Astrocyte (in vitro differentiated cells and primary cell): ENCODE data around the gene GNAS-AS1. TPM values are rescaled to one million over a fixed set of nuclear protein-coding genes. Genes with fewer than 3 reads are reported as not detected.
A peak's percentile ranks its signal among the peaks of the same experiment; 100 is the strongest.

Source experiments
- DNase-seq: peaks from one replicate; pipeline ENCODE4 v3.0.0-alpha.2; 2010; ENCODE audit warnings: low read depth
- FAIRE-seq: peaks from 2 replicates; lab custom pipeline; 2011; peaks lifted over from hg19 to GRCh38; lab: Jason Lieb, UNC
- H2AFZ ChIP-seq: 2 replicates; pipeline ENCODE4 v1.6.0; 2012; ENCODE audit warnings: low read depth, low read length, inconsistent platforms
- H3K27ac ChIP-seq: 2 replicates; pipeline ENCODE4 v1.5.1; 2011; ENCODE audit warnings: low read depth, low read length, inconsistent platforms
- H3K27me3 ChIP-seq: 2 replicates; pipeline ENCODE4 v1.6.0; 2011; ENCODE audit warnings: low read length, inconsistent platforms; ENCODE audit not compliant: insufficient read depth
- H3K36me3 ChIP-seq: 2 replicates; pipeline ENCODE4 v1.5.1; 2011; ENCODE audit warnings: low read length, inconsistent platforms; ENCODE audit not compliant: insufficient read depth
- H3K4me1 ChIP-seq: 2 replicates; pipeline ENCODE4 v1.5.1; 2011; ENCODE audit warnings: low read length, inconsistent platforms; ENCODE audit not compliant: insufficient read depth
- H3K4me2 ChIP-seq: 2 replicates; pipeline ENCODE4 v1.6.0; 2012; ENCODE audit warnings: low read length, inconsistent platforms
- H3K4me3 ChIP-seq: 2 replicates; pipeline ENCODE4 v1.5.1; 2011; ENCODE audit warnings: low read depth, mild to moderate bottlenecking, low read length, inconsistent platforms; ENCODE audit not compliant: insufficient read depth
- H3K79me2 ChIP-seq: 2 replicates; pipeline ENCODE4 v1.6.0; 2012; ENCODE audit warnings: mild to moderate bottlenecking, low read length, inconsistent platforms; ENCODE audit not compliant: insufficient read depth
- H3K9ac ChIP-seq: 2 replicates; pipeline ENCODE4 v1.6.0; 2012; ENCODE audit warnings: mild to moderate bottlenecking, low read length, inconsistent platforms
- H3K9me3 ChIP-seq: 2 replicates; pipeline ENCODE4 v1.5.1; 2012; ENCODE audit warnings: low read depth, mild to moderate bottlenecking, low read length, inconsistent platforms; ENCODE audit not compliant: insufficient read depth
- H4K20me1 ChIP-seq: 2 replicates; pipeline ENCODE4 v1.6.0; 2012; ENCODE audit warnings: low read length, inconsistent platforms; ENCODE audit not compliant: insufficient read depth
- H3K27ac Mint-ChIP-seq: one replicate; pipeline ENCODE4 v1.8.0; 2021; ENCODE audit warnings: mild to moderate bottlenecking, mixed read lengths; ENCODE audit not compliant: unreplicated experiment
- H3K27me3 Mint-ChIP-seq: one replicate; pipeline ENCODE4 v1.8.0; 2021; ENCODE audit warnings: low read depth, mixed read lengths; ENCODE audit not compliant: unreplicated experiment
- H3K36me3 Mint-ChIP-seq: one replicate; pipeline ENCODE4 v1.8.0; 2021; ENCODE audit warnings: low read depth, mixed read lengths; ENCODE audit not compliant: unreplicated experiment
- H3K4me1 Mint-ChIP-seq: one replicate; pipeline ENCODE4 v1.8.0; 2021; ENCODE audit warnings: low read depth, mixed read lengths; ENCODE audit not compliant: unreplicated experiment
- H3K4me3 Mint-ChIP-seq: one replicate; pipeline ENCODE4 v1.8.0; 2021; ENCODE audit warnings: mild to moderate bottlenecking, moderate library complexity, mixed read lengths; ENCODE audit not compliant: unreplicated experiment
- H3K9me3 Mint-ChIP-seq: one replicate; pipeline ENCODE4 v1.8.0; 2021; ENCODE audit warnings: mild to moderate bottlenecking, mixed read lengths; ENCODE audit not compliant: unreplicated experiment
- EZH2 ChIP-seq: IDR thresholded peaks from 2 replicates; pipeline ENCODE4 v1.6.1; 2012; ENCODE audit warnings: mild to moderate bottlenecking, low read length, inconsistent platforms; ENCODE audit not compliant: insufficient read depth
- total RNA-seq: library from RNA; stranded (reverse); gene quantifications from 2 replicates; pipeline ENCODE4 v1.2.1, GENCODE V29; 2021
- TF ChIP-seq, protein P1 (sequence below): IDR thresholded peaks from 2 replicates; pipeline ENCODE4 v1.5.1; 2011; ENCODE audit warnings: low read depth, mild to moderate bottlenecking, inconsistent platforms, low read length, moderate library complexity; ENCODE audit not compliant: insufficient read depth

GNAS-AS1 gene
- total RNA-seq, 1 donor from 2014 or later: 3.8 TPM

DNA sequence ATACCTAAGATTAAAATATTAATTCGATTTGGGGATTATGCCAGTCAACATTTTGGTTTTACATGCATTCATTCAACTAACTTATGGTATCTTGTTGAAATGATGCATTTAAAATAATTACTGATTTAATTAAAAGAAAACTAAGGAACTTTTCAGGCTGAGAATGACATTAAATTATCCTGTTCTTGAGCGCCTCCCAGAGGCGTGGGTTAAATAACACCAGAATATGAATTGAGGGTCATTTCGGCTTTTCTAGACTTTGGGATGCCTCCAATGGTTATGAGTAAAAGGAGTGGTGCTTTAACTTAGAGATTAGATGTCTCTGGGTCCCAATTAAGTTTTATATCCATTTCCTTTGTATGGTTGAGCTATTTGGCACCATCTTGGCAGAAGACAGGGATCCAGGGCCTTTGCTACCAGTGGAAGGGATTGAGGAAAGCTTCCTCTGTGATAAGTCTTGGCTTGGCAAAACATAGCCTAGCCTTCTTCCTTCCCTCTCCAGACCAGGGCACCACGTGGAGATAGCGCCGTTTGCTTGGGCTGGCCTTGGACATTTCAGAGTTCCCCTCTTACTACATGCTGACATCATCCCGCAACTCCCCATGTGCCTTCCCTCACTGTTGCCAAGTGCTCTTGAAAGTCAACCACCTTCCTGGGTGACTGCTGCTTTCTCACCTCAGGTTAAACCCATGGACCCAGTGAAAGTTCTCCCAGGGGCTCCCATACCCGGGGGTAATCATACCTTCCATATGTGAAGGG, 30.5 kb upstream of the GNAS-AS1 start:
- no peaks in the 10 kb centered on the region for H3K9me3 Mint-ChIP-seq
- Histone ChIP-seq H3K27me3 (no peaks in the 10 kb centered on the region), H2AFZ (no peak overlapping the region), H3K9me3 (no peaks in the 10 kb centered on the region), H3K4me1 (peaks cover 13% of the 10 kb centered on the region), H3K36me3 (no peaks in the 10 kb centered on the region), H4K20me1 (no peaks in the 10 kb centered on the region), H3K27ac (no peak overlapping the region), H3K9ac (no peak overlapping the region), H3K4me3 (no peak overlapping the region), H3K79me2 (no peaks in the 10 kb centered on the region), H3K4me2 (no peak overlapping the region)
- H3K27me3 Mint-ChIP-seq: no peaks in the 10 kb centered on the region
- TF ChIP-seq EZH2: no peak
- TF ChIP-seq, protein P1, sequence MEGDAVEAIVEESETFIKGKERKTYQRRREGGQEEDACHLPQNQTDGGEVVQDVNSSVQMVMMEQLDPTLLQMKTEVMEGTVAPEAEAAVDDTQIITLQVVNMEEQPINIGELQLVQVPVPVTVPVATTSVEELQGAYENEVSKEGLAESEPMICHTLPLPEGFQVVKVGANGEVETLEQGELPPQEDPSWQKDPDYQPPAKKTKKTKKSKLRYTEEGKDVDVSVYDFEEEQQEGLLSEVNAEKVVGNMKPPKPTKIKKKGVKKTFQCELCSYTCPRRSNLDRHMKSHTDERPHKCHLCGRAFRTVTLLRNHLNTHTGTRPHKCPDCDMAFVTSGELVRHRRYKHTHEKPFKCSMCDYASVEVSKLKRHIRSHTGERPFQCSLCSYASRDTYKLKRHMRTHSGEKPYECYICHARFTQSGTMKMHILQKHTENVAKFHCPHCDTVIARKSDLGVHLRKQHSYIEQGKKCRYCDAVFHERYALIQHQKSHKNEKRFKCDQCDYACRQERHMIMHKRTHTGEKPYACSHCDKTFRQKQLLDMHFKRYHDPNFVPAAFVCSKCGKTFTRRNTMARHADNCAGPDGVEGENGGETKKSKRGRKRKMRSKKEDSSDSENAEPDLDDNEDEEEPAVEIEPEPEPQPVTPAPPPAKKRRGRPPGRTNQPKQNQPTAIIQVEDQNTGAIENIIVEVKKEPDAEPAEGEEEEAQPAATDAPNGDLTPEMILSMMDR: no peak
- FAIRE-seq (no peak), DNase-seq (no peak)
- peak overlapping the region; percentile 13 for H3K27ac Mint-ChIP-seq
- H3K4me1 Mint-ChIP-seq: peaks cover 22% of the 10 kb centered on the region
- no peaks in the 10 kb centered on the region for H3K36me3 Mint-ChIP-seq
- no peak overlapping the region for H3K4me3 Mint-ChIP-seq

DNA sequence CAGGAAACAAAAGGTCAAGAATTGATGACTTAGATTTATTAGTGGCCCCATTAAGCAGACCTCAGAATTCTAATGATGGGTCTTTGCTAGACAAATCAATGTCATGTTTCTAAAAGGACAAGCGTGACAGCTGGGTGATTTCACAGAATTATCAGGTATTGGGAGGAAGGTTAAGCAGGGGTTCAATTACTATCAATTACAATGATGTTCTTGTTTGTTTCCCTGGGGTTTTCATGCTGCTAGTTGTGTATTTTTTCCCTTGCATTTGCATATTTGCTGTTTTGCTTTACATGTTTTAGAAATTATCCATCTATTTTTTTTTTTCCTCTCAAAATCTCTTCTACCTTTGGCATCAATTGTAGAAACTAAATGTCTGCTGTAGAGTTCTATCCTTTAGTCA, 29.7 kb upstream of the GNAS-AS1 start:
- Histone ChIP-seq H3K79me2 (no peaks in the 10 kb centered on the region), H3K9me3 (no peaks in the 10 kb centered on the region), H3K27ac (no peak overlapping the region), H3K27me3 (no peaks in the 10 kb centered on the region), H2AFZ (no peak overlapping the region), H3K4me1 (peaks cover 20% of the 10 kb centered on the region), H3K36me3 (no peaks in the 10 kb centered on the region), H4K20me1 (no peaks in the 10 kb centered on the region), H3K4me3 (no peak overlapping the region), H3K9ac (no peak overlapping the region), H3K4me2 (no peak overlapping the region)
- Mint-ChIP-seq H3K9me3 (no peaks in the 10 kb centered on the region), H3K27me3 (no peaks in the 10 kb centered on the region), H3K36me3 (no peaks in the 10 kb centered on the region), H3K27ac (no peak overlapping the region), H3K4me3 (no peak overlapping the region), H3K4me1 (peaks cover 22% of the 10 kb centered on the region)
- FAIRE-seq (no peak), DNase-seq (no peak)
- TF ChIP-seq EZH2: no peak
- TF ChIP-seq, protein P1: no peak

DNA sequence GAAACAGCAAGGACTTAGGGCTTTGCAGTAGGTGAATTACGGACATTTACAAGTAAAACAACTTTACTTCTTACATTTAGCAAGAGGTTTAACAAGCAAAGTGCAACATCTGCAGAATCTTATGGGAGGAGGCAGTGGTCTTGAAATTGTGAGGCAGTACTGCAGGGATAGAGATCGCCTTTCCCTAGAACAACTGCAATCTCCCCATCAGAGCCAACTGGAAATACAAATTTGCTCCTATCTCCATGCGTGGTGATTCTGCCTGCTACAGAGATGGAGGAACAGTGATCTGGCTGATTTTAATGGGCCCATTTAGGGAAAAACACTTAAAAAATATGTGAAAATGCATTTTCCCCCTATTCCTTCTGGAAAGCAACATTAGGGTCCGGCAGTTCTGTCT, 27.7 kb upstream of the GNAS-AS1 start:
- Mint-ChIP-seq H3K4me1 (peaks cover 17% of the 10 kb centered on the region), H3K9me3 (no peaks in the 10 kb centered on the region), H3K4me3 (no peak overlapping the region), H3K27ac (no peak overlapping the region), H3K36me3 (no peaks in the 10 kb centered on the region), H3K27me3 (no peaks in the 10 kb centered on the region)
- H3K9ac ChIP-seq: no peak overlapping the region
- H3K27me3 ChIP-seq: no peaks in the 10 kb centered on the region
- H3K4me2 ChIP-seq: no peak overlapping the region
- FAIRE-seq (no peak), DNase-seq (no peak)
- no peaks in the 10 kb centered on the region for H3K9me3 ChIP-seq
- H2AFZ ChIP-seq: no peak overlapping the region
- no peak overlapping the region for H3K4me3 ChIP-seq
- H3K4me1 ChIP-seq: peaks cover 21% of the 10 kb centered on the region
- no peaks in the 10 kb centered on the region for H3K79me2 ChIP-seq
- no peak overlapping the region for H3K27ac ChIP-seq
- no peaks in the 10 kb centered on the region for H3K36me3 ChIP-seq
- TF ChIP-seq EZH2: no peak
- TF ChIP-seq, protein P1: no peak
- H4K20me1 ChIP-seq: no peaks in the 10 kb centered on the region
